ENCODE data around the gene ALG5.

The ALG5 gene

GRCh38 chr13:36912973-36913372 lies 86.2 kb downstream of the ALG5 start:
- TF ChIP-seq, protein P1, sequence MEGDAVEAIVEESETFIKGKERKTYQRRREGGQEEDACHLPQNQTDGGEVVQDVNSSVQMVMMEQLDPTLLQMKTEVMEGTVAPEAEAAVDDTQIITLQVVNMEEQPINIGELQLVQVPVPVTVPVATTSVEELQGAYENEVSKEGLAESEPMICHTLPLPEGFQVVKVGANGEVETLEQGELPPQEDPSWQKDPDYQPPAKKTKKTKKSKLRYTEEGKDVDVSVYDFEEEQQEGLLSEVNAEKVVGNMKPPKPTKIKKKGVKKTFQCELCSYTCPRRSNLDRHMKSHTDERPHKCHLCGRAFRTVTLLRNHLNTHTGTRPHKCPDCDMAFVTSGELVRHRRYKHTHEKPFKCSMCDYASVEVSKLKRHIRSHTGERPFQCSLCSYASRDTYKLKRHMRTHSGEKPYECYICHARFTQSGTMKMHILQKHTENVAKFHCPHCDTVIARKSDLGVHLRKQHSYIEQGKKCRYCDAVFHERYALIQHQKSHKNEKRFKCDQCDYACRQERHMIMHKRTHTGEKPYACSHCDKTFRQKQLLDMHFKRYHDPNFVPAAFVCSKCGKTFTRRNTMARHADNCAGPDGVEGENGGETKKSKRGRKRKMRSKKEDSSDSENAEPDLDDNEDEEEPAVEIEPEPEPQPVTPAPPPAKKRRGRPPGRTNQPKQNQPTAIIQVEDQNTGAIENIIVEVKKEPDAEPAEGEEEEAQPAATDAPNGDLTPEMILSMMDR (IDR thresholded peaks at IDR 0.05; ENCODE audit: control insufficient read depth, extremely low read depth, insufficient read depth), result no peak
- DNase-seq (ENCODE audit: low read depth), result no peak
- no peak overlapping the region for H3K4me3 ChIP-seq (ENCODE audit: low read depth, low read length)

GRCh38 chr13:36912369-36912768 lies 86.8 kb downstream of the ALG5 start:
- TF ChIP-seq, protein P1 (IDR thresholded peaks at IDR 0.05; ENCODE audit: control insufficient read depth, extremely low read depth, insufficient read depth), result no peak
- no peak overlapping the region for H3K4me3 ChIP-seq (ENCODE audit: low read depth, low read length)
- DNase-seq (ENCODE audit: low read depth), result no peak

DNA sequence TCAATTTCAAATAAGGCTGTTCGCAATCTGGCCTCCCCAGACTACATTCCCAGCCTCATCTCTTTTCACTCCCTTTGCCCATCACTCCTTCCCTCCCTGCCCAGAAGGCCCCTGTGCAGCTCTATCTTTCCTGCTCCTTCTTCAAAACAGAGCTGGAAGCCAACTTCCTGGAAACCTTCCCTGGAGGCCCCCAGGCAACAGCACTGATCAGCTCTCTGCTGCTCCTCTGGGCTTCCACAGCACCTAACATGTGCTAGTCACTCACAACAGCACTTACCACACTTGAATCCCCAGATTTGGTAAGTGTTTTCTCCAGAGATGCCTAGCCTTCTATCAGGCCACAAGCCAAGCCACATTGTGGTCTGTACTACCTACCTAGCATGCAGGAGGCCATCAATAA lies 88.6 kb downstream of the ALG5 start:
- DNase-seq (ENCODE audit: low read depth), result no peak
- H3K4me3 ChIP-seq (ENCODE audit: low read depth, low read length), result no peak overlapping the region
- TF ChIP-seq, protein P1 (IDR thresholded peaks at IDR 0.05; ENCODE audit: control insufficient read depth, extremely low read depth, insufficient read depth), result no peak

GRCh38 chr13:36907821-36908220 lies 91.3 kb downstream of the ALG5 start:
- H3K4me3 ChIP-seq (ENCODE audit: low read depth, low read length), result peak overlapping the region; percentile 3
- TF ChIP-seq, protein P1 (IDR thresholded peaks at IDR 0.05; ENCODE audit: control insufficient read depth, extremely low read depth, insufficient read depth), result no peak
- no peak for DNase-seq (ENCODE audit: low read depth)

- TF ChIP-seq, protein P1 (IDR thresholded peaks at IDR 0.05; ENCODE audit: control insufficient read depth, extremely low read depth, insufficient read depth), result no peak
- DNase-seq (ENCODE audit: low read depth), result no peak
- H3K4me3 ChIP-seq (ENCODE audit: low read depth, low read length), result no peak overlapping the region
These were observed 91.9 kb downstream of the ALG5 start for GRCh38 chr13:36907266-36907665.

DNA sequence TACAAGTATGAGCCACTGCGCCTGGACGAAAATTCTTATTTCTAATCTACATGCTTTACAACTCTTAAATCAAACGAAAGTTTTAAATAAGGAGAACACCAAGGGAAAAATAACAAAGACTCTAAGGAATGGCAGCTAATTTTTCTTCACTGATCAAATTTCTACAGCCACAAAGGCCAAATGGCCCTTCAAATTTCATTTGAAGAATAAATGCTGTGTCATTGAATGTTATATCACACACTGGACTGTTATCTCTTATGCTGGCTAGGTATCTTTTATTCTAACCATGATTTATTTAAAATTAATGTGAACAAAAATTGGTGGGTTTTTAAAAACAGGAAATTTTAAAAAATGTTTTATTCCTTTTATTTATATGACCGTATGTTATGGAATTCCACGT lies 93.2 kb downstream of the ALG5 start:
- no peak overlapping the region for H3K4me3 ChIP-seq (ENCODE audit: low read depth, low read length)
- no peak for DNase-seq (ENCODE audit: low read depth)
- TF ChIP-seq, protein P1 (IDR thresholded peaks at IDR 0.05; ENCODE audit: control insufficient read depth, extremely low read depth, insufficient read depth), result no peak

- H3K4me3 ChIP-seq (ENCODE audit: low read depth, low read length), result no peak overlapping the region
- no peak for DNase-seq (ENCODE audit: low read depth)
- TF ChIP-seq, protein P1 (IDR thresholded peaks at IDR 0.05; ENCODE audit: control insufficient read depth, extremely low read depth, insufficient read depth), result no peak
These were observed 95.1 kb downstream of the ALG5 start for GRCh38 chr13:36903925-36904595.

Data from LNCaP clone FGC (cell line).